GM19452 (cell line): Measurements from ENCODE around the gene CRADD.
"Not testable (repeated sequence)": the region's sequence is repeated elsewhere in the genome, so short reads cannot be mapped to it uniquely, and the experiment has no call there.

ENCODE experiments used
- ATAC-seq: cut with Tn5 transposase; IDR thresholded peaks from one replicate; pipeline ENCODE4 v1.9.1; 2021; ENCODE audit not compliant: unreplicated experiment

Gene CRADD

GRCh38 chr12:93922583-93923006 is 245.4 kb downstream of the CRADD start:
- ATAC-seq, result no peak

GRCh38 chr12:93924367-93924766 is 247.2 kb downstream of the CRADD start:
- ATAC-seq, result no peak

- ATAC-seq, result no peak
Observed at GRCh38 chr12:93925585-93926205, 248.5 kb downstream of the CRADD start.

- no peak for ATAC-seq
Observed at GRCh38 chr12:93926237-93926636, 249.1 kb downstream of the CRADD start.

- not testable (repeated sequence) for ATAC-seq
Observed at GRCh38 chr12:93929081-93929480, 251.9 kb downstream of the CRADD start.

GRCh38 chr12:93937812-93938211 is 260.6 kb downstream of the CRADD start:
- no peak for ATAC-seq

GRCh38 chr12:93938317-93938716 is 261.1 kb downstream of the CRADD start:
- ATAC-seq, result no peak

GRCh38 chr12:93938931-93939330 is 261.8 kb downstream of the CRADD start:
- ATAC-seq, result no peak

- no peak for ATAC-seq
Observed at GRCh38 chr12:93939641-93940325, 262.6 kb downstream of the CRADD start.

- no peak for ATAC-seq
Observed at GRCh38 chr12:93943780-93944179, 266.6 kb downstream of the CRADD start.

GRCh38 chr12:93944201-93944600 is 267.0 kb downstream of the CRADD start:
- ATAC-seq, result no peak
